Measurements from ENCODE around the gene MEGF11.

Gene MEGF11

DNA sequence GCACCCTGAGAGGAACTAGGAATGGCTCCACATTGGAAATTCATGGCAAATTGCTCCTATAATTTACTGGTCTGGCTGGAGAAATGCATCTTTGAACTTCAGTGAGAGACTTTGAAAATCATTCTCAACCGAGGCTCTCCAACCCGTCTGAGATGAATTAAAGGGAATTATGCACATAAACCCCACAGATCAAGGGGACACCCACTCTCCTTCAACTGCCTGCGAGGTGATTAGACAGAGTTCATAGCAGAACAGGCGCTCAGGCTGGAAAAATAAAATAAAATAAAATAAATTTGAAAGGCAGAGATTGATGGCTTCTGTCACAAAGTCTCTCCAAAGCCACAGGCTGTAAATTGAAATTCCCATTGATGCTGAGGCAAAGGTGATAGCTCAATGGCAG lies 37.7 kb downstream of the MEGF11 start:
- no peak overlapping the region for H3K4me3 ChIP-seq (ENCODE audit: low read depth, low read length)
- no peak for DNase-seq (ENCODE audit: low read depth)
- TF ChIP-seq, protein P1, sequence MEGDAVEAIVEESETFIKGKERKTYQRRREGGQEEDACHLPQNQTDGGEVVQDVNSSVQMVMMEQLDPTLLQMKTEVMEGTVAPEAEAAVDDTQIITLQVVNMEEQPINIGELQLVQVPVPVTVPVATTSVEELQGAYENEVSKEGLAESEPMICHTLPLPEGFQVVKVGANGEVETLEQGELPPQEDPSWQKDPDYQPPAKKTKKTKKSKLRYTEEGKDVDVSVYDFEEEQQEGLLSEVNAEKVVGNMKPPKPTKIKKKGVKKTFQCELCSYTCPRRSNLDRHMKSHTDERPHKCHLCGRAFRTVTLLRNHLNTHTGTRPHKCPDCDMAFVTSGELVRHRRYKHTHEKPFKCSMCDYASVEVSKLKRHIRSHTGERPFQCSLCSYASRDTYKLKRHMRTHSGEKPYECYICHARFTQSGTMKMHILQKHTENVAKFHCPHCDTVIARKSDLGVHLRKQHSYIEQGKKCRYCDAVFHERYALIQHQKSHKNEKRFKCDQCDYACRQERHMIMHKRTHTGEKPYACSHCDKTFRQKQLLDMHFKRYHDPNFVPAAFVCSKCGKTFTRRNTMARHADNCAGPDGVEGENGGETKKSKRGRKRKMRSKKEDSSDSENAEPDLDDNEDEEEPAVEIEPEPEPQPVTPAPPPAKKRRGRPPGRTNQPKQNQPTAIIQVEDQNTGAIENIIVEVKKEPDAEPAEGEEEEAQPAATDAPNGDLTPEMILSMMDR (IDR thresholded peaks at IDR 0.05; ENCODE audit: low read depth, low read length, missing control alignments): no peak

DNA sequence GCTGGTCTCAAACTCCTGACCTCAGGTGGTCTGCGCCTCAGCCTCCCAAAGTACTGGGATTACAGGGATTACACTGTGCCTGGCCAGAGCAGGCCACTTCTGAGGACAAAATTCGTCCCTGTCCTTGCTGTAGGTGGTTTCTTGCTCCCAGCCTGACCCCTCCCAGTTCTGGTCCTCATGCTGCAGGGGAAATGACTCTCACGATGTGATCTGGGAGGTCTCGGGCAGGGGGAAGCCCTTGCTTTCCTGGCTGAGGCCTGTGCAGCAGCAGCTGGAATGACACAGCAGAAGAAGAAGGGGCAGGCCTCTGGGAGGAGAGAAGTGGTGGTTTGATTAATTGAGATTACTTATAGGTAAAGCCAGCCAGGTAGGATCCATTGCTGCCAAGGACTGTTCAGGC lies 39.3 kb downstream of the MEGF11 start:
- no peak overlapping the region for H3K4me3 ChIP-seq (ENCODE audit: low read depth, low read length)
- DNase-seq (ENCODE audit: low read depth): no peak
- TF ChIP-seq, protein P1 (IDR thresholded peaks at IDR 0.05; ENCODE audit: low read depth, low read length, missing control alignments): no peak

DNA sequence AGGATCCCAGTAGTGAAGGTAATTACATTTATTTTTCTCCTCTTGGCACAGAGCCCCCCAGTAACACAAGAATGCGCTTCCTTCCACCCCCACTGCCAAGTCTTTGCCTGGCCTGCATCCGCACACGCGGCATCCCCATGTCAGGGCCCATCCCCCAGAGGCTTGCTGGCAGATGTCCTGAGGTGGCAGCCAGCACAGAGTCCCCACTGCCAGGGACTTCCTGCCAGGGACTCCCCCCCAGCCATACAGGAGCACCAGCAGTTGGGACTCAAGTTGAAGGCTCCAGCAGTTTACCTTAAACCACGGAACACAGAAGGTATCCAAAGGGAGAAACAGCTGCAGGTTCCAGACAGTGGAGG lies 41.0 kb downstream of the MEGF11 start:
- DNase-seq (ENCODE audit: low read depth): no peak
- H3K4me3 ChIP-seq (ENCODE audit: low read depth, low read length): no peak overlapping the region
- TF ChIP-seq, protein P1 (IDR thresholded peaks at IDR 0.05; ENCODE audit: low read depth, low read length, missing control alignments): no peak

DNA sequence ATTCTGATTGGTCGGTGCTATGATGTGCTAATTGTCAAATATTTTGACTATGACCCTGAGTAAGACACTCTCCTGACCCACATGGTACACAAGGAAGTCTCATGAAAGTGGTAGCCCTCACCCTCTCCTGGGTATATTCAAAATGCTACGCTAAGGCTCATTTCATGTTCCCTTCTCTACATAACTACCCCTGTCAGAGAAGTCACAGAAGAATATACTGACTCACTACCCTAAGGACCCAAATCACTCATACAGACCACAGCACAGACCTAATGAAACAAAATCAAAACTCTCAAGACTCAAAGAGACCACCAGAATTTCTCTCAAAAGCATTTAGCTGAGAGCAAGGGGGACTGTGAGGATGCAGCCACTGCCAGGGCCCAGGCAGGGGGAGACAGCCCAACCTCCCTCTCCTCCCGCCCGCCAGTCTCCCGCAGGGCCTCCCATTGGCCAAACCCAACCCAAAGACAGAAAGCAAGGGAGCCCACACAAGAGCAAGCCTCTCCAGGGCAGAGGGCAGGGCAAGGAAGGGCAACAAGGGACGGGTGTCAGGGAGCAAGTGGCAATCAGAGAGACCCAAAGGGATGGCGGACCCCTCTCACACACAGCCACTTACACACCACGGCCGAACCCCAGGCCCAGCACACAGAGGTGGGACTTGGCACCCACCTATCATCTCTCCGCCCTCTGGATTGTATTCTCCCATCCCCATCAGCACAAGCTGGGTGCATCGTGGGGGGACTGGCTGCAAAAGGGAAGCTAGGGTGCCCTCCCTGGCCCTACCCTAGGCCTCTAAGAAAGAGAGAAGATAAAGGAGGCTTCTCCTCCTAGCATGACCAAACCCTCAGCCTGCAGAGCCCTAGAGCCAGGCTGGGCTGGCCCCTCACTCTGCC lies 41.6 kb downstream of the MEGF11 start:
- no peak overlapping the region for H3K4me3 ChIP-seq (ENCODE audit: low read depth, low read length)
- no peak for DNase-seq (ENCODE audit: low read depth)
- TF ChIP-seq, protein P1 (IDR thresholded peaks at IDR 0.05; ENCODE audit: low read depth, low read length, missing control alignments): no peak

DNA sequence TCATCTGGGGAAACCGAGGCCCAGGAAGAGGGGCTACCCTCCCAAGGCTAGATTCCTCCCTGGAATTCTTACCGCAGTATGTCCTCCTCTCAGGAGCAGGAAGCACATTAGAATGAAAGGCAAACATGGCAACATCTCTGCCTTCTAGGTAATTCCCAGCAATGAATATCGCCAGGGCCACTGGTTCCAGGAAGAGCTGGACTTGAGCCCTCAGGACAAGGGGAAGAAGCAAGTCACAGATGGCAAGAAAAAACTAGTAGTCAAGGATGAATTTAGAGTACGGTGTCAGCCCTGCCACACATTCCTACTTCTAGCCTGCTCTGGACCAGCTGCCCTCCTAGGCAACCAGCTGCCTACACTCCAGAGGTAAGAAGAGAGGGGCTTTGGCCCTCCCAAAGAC lies 42.9 kb downstream of the MEGF11 start:
- TF ChIP-seq, protein P1 (IDR thresholded peaks at IDR 0.05; ENCODE audit: low read depth, low read length, missing control alignments): no peak
- DNase-seq (ENCODE audit: low read depth): no peak
- no peak overlapping the region for H3K4me3 ChIP-seq (ENCODE audit: low read depth, low read length)

DNA sequence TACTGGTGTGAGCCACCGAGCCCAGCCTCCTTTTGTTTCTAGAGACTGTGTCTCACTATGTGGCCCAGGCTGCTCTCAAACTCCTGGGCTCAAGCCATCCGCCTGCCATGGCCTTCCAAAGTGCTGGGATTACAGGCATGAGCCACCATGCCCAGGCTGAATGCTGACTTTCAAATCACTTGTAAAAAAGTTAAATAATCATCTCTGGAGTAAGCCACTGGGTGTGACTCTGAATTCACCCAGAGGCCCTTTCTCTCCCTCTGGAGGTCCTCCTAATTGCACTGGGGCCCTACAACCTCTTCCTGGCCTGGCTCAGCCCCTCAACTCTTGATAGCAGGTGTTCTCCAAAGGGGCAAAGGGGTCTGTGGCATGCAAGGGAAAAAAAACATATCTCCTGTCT lies 54.8 kb downstream of the MEGF11 start:
- no peak overlapping the region for H3K4me3 ChIP-seq (ENCODE audit: low read depth, low read length)
- no peak for DNase-seq (ENCODE audit: low read depth)
- TF ChIP-seq, protein P1 (IDR thresholded peaks at IDR 0.05; ENCODE audit: low read depth, low read length, missing control alignments): no peak

DNA sequence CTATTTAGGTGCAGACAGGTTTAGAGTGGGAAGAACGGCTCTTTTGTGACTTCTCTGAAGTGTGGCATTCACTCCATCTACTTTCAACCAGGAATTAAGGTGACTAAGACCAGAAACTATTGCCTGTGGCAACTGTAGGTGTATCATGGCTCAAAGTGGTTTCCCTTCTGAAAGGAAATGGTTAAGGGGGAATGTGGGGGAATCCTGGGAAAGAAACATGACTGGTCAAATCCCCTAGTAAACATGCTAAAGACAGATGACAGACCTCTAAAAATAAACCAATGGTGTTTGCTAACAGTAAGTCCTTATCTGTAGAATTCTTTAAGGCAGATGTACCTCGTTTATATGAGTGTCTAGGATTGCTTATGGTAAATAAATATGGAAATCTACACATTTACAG lies 56.9 kb downstream of the MEGF11 start:
- no peak for DNase-seq (ENCODE audit: low read depth)
- TF ChIP-seq, protein P1 (IDR thresholded peaks at IDR 0.05; ENCODE audit: low read depth, low read length, missing control alignments): no peak
- H3K4me3 ChIP-seq (ENCODE audit: low read depth, low read length): no peak overlapping the region
